Measurements from ENCODE around the gene CLEC16A. TPM values are rescaled to one million over a fixed set of nuclear protein-coding genes. Genes with fewer than 3 reads are reported as not detected.
A peak's percentile ranks its signal among the peaks of the same experiment; 100 is the strongest.

CLEC16A gene
- total RNA-seq, 1 donor from 2014 or later: 22.1 TPM

DNA sequence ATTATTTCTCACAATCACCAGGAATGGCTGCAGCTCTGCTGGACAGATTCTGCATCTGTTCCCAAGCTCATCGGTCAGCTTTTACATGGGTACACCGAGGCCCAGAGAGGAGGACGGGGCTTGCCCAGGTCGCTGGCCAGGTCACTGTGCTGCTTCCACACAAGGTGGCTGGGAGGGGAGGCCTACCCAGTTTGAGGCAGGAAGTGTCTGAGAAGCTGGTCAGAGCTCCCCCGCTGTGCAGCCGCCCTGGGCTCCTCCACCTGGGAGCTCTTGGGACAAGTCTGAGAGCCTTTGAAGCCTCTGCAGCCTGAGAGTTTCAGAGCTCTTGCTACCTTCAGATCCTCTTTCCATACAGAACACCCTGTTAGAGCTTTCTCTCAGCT lies 143.3 kb downstream of the CLEC16A start:
- no peak for DNase-seq

DNA sequence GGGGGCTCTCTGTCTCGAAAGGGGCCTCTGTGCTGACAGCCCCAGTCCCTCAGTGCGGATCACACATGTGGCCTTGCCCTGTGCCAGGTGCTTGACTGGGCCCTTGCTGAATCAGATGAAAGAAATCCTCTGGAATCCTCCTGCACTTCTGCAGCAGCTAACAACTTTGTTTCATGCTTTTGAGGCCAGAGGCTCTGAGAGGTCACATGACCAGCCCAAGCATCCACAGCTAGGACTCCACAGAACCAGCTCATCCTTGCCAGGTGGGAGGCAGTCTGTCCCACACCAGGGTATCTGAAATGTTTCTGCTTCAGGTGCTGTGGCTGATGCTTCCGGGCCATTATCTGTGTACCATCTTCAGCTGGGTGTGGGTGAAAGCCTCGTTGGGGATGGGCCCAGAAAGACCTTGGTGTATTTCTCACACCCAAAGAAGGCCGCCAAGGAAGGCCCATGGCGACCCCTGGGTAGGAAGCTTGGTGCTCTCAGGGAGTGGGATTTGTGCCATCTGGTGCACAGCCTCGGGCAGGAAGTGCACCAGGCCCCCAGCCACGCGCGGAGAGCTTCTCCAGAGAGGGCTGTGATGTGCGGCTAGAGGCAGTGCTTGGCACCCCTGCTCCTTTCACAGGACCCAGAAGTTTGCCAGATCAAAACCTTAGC lies 143.8 kb downstream of the CLEC16A start:
- DNase-seq: no peak

DNA sequence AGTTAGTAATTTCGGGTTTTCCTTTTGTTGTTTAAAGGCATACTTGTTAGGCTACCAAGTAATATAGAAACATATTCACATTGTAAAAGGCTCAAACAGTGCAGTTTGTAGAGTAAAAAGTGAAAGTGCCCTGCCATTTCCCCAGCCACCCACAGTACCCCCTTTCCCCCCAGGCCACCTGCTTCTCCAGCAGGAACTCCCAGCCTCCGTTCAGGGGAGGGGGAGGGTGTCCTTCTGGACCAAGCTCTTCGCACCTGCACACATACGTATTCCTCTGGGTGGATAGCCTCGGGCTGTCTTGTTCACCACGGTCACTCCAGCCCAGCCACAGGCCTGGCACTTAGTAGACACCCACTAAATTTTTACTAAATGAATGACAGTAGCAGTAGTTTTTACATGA lies 144.5 kb downstream of the CLEC16A start:
- no peak for DNase-seq

DNA sequence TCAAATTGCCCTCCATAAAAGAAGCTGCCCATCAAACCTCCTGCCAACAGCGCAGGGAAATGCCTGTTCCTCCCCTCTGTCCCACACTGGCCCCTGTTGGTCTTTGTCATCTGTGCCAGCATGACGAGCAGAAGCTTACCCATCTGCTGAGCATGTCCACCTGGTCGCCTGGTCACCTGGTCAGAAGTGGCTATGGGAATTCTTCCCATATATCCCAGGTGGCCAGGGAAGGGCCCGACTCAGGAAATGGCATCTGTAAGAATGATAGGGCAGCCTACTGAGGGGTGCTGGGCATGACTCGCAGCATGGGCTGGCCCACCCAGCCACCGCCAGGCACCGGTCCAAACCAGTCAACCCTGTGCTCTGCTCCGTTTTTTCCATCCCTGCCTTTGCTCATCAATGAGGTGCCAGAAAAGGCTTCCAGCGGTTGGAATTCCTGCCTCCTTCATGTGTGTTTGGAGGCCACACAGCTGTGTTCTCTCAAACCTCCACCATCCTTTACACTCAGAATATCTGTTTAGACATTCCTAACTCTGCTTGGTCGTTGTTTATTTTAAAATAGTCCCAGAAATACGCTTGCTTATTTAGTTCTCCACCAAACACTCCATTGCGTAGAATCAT lies 145.2 kb downstream of the CLEC16A start:
- no peak for DNase-seq

DNA sequence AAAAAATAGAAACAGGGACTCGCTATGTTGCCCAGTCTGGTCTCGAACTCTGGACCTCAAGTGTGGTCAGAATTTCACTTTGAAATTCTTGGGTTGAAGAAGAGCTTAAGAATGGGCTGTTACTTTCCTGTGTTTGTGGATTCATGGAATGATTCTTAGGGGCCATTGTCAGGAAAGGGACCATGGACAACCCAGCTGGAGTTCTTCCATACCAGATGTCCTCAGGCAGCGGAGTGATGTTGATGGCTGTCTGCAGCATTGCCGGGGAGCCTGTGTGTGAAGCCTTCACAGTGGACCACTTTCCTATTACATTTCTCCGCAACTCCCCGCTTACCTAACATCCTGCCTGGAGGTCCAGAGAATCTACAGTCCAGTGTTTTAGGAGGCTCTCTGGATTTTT lies 145.9 kb downstream of the CLEC16A start:
- no peak for DNase-seq

DNA sequence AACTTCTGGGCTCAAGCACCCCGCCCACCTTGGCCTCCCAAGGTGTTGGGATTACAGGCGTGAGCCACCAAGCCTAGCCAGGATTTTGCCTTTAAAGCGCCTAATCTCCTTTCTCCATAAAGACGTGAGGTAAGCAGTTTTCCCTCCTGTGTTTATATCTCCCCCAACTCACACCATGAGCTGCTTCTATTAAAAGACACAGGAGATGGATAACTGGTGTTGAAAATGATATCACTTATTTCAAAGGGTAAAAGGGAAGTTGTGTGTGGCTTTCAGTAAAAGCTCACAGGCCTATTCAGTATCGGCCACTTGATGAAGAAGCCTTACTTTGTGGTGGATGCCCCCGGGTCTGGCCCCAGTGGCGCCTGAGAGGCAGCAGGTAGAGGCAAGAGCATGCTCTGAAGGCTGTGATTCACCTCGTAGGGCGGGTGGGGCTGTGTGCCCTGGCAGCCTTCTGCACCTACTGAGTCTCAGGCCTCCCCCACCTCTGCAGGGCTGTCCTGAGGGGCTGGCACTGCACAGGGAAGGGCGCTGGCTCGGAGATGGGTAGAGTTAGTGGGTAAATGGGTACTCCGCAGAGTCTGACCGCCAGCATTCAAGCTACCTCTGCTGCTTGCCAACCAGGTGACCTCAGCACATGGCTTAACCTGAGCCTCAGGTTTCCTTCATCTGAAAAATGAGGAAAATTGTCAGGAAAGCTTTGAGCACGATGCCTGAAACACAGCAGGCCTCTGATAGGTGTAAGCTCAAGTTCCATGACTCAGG lies 146.8 kb downstream of the CLEC16A start:
- no peak for DNase-seq

DNA sequence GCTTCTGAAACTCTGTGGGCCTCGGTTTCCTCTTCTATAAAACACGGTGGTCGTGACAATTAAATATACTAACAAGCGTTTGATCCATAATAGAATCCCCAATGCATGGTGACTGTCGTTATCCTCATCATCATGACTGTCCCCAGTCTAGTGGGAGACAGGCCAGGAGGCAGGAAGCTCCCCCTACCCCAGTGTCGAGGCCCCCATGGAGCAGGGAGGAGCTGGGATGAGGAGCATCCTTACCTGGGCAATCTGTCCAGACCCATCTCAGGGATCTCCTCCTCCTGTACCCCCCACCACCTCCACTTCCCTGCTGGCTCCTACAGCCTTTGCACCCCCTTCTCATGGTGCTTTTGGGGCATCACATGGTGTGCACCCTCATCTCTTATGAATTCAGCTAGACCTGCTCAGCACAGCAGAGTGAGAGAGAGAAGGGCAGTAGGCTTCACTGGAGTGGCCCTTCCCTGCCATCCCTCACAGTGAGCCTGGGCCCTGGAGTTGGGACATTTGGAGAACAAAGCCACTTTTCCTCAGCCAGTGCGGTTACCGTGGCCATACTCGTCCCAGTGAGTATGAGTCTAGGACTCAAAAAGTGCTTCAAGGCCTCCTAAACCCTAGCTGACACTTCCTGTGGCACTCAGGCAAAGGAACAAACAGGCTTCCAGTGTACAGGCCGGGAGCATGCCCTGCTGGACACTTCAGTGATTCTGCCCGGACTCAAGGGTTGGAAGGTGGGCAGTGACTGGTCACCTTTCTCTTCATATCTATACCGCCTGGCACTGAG lies 148.6 kb downstream of the CLEC16A start:
- DNase-seq: no peak

DNA sequence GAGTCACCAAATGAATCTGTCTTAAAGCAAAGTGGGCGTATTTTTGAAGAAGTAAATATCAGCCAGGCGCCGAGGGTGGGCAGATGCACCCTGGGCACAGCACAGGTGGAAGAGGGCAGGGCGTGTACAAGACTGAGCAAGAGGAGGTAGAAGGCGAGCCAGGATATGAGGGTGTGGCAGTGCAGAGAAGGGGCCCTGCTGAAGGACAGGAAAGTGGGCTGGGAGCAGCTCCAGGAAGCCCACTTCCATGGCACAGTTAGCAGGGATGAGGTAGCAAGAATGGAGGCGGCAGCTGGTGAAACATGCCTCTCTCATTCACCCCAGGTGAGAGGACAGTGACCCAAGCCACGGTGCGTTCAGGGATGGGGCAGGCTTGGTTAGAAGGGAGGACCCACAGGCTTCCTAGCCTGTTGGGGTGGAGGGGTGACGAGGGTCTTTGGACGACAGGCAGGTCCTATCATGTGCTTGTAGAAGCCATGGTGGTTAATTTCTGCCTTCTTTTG lies 149.3 kb downstream of the CLEC16A start:
- no peak for DNase-seq

DNA sequence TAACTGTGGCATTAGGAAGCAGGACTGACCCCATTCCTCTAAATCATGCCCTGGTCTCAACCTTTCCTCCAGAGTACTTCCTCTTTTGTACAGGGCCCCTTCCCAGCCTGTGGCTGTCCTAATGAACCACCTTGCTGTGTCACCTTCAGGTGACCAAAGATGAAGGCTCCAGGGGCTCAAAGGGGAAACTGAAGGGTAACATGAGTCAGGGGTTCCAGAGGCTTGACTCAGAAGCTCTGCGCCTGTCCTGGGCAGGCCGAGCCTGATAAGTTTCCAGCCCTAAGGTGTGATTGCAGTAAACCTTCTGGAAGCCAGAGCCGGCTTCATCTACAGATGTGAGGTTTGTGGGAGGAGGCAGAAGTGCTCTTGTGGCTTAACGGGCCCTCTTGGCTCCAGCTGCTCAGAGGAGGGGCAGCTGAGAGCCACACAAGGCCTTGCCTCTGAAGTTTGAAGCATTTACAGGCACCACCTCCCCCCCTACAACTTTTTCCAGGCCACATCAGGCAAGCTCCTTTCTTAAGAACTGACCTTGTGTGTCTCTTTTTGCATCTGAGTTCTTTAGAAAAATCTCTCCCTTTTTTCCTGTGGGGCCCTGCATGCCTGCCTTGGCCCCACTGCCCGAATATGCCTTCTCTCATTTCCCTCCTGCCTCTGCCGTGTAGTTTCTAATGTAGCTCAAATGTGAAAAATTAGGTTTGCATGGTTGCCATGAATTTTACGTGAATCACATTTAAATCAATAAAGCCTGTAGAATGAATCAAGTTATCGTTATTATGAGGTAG lies 149.9 kb downstream of the CLEC16A start:
- no peak for DNase-seq

DNA sequence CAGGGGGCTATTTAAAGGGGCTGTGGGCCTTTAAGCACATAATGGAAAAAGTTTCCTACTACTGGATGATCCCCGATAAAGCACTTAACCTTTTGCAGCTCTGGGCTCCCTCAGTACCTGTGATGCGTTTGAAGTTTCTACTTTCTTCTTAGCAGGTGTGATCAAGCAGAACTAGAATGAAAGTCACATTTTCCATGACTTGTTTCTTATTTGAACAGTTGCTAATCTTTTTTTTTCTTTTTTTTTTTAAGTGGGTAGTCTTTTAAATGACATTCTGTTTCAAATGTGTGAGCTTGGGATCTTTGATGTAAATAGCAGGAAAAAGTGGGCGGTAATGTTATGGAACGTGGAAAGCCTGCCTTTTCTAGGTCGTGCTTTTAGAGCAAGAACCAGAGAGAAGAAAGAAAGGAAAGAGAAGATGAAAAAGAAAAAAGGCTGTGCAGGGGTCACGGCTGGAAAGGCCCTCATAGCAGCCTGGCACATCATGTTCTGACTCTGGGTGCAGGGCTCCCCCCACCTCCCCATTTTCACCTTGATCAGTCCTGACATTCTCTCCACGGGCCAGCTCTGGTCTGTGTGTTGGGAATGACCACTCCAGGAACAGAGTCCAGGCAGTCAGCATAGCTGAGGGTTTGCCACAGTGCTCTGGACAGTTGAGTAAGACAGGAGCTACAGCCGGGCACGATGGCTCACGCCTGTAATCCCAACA lies 150.6 kb downstream of the CLEC16A start:
- DNase-seq: no peak

DNA sequence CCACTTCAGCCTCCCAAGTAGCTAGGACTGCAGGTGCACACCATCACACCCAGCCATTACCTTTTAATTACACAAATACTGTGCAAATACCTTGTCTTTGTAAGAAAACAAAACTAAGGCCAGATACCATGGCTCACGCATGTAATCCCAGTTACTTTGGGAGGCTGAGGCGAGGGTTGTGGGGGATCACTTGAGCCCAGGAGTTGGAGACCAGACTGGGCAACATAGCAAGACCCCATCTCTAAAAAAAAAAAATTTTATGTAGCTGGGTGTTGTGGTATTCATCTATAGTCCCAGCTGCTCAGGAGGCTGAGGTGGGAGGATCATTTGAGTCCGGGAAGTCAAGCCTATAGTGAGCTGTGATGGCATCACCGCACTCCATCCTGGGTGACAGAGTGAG lies 151.6 kb downstream of the CLEC16A start:
- DNase-seq: no peak

DNA sequence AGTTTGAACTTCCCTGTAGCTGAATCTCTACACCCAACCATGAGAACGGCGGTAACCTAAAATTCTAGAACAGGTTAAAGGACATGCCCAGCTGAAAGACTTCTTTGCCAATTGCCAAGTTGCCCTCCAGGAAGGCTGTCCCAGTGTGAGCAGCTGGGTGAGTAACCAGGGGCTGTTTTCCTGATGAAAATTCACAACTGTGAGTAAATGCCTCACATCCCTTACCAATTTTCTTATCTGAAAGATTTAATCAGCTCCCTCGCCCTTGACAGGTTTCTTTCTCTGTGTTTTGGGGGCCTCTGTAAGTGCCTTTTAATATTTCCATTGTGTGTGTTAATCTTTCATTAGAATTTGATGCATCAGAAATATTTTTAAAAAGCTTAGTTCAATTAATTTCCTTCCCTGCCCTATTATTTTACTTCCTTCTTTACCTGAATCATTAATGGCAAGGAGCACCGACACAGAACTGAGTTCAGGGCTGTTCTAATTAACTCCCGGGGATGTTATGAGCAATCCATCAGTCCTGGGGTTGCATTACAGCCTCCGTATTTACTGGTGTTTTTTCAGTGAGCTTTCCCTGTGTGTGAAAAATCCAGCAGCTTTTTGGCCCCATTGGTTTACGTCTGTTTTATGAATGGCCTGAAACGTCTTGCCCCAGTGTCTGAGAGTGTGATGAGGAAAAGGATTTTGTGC lies 152.9 kb downstream of the CLEC16A start:
- DNase-seq: peak; percentile 45

DNA sequence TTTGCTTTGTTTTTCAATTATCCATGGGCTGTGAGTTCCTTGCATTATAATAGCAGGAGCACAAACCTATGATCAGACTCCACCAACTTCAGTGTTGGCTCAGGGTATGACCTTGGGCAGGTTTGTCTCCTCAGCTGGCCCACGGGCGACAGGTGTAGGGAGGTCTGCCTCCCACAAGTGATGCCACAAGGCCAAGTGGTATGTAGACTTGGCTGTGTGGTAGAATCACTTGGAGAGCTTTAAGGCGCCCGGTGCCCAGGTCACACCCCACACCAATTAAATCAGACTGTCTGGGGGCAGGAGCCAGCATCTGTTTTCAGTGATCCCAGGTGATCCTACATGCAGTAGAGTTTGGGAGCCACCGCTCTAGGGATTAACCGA lies 153.4 kb downstream of the CLEC16A start:
- no peak for DNase-seq

DNA sequence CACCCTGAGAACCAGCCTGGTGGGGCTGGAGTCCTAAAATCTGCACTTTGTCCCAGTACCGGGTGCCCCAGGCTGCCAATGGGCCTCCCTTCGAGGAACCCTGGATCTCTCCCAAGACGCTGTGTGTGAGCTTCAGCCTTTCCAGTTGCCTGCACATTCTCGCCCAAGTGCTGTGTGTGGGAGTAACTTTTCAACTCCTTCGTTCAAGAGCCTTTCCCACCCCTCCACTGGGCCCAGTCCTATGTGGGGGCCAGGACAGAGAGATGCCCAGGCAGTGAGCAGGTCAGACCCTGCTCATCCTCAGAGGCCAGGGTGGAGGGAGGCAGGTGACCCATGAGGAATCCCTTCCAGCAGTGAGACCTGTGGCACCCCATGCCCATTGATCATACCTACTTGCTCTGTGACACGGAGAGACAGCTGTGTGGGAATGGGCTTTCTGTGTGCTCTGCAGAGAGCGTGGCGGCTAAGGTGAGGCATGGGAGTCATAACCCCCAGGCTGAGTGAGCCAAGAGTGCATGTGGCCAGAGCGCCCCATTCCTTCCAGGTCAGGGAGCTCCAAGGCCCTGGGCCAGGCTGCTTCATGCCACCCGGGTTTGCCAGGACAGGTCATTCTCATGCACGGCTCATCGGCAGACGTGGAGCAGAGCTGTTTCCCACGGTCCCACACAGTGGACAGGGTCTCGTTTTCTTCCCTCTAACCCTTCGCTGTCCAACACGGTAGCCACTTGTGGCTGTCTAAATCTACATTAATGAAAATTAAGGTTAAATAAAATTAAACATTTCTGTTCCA lies 154.4 kb downstream of the CLEC16A start:
- DNase-seq: no peak

DNA sequence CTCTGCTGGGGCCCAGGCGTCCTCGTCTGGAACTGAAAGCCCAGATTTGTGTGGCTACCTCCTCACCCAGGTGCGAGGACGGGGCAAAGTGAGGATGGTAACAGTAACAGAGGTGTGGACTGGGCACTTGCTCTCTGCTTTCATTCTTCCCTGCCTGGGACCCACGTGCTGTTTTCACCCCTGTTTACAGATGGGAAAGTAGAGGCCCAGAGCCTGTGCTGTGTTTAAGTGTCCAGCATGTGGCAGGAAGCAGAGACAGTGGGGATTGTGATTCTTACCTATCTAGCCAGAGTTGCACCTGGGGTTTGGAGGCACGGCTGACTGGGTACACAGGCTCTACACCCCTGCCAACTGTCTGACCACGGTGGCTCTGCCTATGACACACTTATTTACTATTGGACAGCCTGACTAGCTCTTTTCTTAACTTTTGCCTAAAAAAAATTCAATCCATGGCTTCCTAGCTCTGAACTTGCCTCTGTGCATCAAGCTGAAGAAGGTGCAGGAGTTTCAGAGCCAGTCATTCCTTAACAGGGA lies 155.4 kb downstream of the CLEC16A start:
- no peak for DNase-seq

DNA sequence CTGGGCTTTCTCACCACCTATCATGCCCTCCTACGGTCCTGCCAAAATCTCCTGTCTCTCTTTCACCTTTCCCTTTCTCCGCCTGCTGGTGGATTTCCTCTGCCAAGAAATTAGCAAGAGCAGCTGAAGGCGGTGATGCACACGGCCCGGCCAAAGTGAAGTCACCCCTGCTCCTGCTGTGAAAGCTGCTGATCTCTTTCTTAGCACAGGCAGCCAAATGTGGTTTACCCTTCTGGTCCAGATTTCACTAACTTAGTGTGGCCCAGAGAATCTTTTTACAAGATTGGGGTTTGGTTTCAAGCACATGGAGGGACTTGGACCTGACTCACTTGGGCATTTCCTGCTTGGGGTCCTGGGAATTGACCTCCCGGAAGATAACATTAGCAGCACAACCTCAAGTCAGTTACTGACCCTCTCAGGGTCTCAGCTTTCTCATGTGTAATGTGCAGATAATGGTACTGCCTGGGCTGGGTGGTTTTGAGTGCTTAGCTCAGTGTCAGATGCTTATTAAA lies 155.9 kb downstream of the CLEC16A start:
- peak; percentile 96 for DNase-seq

DNA sequence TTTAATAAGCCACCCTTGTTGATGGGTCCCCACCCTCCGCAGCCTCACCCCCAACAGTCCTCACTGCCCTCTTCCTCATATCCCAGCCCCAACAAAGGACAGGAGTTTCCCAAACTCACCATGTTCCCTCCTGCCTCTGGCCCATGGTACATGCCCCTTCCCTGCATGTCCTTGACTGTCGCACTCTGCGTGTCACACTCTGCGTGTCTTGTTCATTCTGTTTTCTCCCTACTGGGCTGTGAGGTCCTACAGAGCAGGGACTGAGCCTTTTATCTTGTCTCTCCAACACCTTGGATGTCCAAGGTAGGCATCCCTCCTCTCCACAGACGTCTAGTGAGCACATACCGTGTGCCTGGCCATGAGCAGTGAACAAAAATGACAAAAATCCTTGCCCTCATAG lies 156.9 kb downstream of the CLEC16A start:
- DNase-seq: no peak

DNA sequence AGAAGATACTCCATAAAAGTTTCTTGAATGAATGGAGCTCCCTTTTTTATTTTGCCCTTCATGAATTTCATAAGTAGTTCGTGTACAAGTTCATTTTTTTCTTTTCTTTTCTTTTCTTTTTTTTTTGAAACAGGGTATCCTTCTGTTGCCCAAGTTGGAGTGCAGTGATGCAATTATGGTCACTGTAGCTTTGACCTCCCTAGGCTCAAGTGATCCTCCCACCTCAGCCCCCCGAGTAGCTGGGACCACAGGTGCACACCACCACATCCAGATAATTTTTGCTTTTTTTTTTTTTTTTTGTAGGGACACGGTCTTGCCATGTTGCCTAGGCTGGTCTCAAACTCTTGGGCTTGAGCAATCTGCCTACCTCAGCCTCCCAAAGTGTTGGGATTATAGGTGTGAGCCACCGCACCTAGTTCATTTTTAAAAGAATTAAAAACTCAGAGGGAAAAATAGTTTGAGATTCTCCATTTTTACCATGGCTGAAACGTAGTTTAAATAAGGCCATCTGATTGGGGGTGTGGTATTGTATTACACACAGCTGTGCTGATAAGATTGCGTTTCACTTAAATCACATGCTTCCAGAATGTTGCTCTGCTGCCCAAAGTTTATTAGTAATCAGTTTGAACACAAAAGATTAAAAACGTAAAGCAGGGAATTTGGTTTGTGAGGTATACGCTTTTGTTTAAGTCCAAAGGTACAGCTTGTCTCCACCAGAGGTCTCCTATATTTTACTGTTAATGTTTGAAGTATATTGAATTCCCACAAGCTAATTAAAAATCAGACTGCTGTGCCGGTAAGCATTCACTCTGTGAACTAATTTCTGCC lies 157.5 kb downstream of the CLEC16A start:
- peak; percentile 45 for DNase-seq

DNA sequence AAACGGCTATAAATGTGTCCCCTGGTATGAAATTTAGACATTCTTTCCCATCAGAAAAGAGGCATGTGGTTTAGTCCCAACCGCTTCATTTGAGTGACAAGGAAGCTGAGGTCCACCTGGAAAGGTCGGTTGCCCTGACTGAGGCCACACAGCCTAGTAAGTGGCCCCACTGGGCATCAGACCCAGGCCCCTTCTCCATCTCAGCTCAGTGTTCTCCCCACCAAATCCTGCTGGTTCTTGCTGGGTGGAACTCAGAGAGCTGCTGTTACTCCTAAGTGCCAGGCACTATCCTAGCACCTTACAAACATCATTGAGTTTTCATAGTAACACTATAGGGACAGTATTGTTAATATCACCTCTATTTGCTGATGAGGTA lies 158.1 kb downstream of the CLEC16A start:
- DNase-seq: no peak

Data from dermis blood vessel endothelial cell (primary cell).